AG08396 (cell line): Measurements from ENCODE around the gene PXK.
A peak's percentile ranks its signal among the peaks of the same experiment; 100 is the strongest.

Experiments used
- DNase-seq: peaks from one replicate; pipeline ENCODE4 v3.0.0; 2012; ENCODE audit warnings: low spot score, mixed read lengths

The PXK gene

DNA sequence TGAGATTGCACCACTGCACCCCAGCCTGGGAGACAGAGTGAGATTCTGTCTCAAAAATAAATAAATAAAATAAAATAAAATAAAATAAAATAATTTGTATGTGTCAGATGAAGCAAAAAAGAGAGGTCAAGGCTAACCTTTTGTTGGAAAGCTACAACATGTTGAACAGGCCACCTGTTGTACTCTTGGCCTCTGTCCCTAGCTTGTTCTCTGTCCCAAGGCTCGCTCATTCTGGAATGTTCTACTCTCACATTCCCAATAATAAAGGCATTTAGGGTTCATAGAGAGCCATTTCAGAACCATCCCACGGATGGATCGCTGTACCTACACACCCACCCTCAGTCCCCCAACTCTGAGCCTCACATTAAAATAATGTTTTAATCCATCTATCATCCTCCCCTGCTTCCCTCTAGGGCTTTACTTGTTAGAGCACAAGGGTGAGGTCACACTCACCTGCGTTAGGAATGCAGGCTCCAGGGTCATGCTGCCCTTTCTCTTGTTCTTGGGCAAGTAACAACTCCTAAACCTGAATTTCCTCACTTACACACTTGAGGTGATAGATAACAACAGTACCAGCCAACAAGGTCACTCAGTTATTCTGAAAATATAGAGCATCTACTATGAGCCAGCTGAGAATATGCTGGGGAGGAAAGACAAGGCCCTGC, 134.3 kb downstream of the PXK start:
- no peak for DNase-seq

DNA sequence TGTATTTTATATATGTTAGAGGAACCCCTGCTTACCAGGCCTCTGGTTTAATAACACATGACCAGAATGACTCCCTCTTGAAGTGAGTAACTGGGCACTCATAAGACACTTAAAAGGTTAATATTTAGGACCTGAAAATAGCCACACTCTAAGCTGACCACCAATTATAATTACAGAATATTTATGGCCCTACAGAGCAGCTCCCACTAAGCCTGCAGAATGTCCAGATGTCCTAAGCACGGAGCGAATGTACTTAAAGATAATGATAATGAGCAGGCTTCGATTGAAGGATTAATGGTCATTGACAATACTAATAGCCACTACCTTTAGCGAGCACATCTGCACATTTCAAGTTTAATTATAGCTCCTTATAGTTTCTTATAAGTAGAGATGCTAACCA, 136.4 kb downstream of the PXK start:
- no peak for DNase-seq

DNA sequence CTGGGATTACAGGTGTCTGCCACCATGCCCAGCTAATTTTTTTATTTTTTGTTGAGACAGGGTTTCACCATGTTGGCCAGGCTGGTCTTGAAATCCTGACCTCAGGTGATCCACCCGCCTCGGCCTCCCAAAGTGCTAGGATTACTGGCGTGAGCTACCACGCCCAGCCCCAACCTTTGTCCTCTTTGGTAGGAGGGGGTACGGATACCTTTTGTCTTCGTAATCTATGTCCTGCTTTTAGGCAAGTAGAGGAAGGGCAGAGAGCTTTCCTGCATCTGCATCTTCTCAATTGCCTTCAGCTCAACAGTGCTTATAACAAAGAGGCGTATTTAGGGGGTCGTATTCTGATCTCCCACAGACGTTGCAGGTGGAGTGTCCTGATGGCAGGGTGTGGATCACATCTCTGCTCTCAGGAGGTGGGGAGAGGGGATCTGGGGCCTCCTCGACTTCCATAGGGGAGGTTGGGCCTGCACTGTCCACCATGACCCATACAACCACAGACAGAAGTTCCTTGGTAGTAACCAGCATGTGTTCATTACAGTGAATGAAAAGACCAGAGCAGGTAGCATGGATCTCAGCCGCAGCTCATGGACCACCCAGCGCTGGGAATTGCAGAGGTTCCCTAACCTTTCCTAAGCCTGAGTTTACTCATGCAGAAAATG, 137.8 kb downstream of the PXK start:
- no peak for DNase-seq

DNA sequence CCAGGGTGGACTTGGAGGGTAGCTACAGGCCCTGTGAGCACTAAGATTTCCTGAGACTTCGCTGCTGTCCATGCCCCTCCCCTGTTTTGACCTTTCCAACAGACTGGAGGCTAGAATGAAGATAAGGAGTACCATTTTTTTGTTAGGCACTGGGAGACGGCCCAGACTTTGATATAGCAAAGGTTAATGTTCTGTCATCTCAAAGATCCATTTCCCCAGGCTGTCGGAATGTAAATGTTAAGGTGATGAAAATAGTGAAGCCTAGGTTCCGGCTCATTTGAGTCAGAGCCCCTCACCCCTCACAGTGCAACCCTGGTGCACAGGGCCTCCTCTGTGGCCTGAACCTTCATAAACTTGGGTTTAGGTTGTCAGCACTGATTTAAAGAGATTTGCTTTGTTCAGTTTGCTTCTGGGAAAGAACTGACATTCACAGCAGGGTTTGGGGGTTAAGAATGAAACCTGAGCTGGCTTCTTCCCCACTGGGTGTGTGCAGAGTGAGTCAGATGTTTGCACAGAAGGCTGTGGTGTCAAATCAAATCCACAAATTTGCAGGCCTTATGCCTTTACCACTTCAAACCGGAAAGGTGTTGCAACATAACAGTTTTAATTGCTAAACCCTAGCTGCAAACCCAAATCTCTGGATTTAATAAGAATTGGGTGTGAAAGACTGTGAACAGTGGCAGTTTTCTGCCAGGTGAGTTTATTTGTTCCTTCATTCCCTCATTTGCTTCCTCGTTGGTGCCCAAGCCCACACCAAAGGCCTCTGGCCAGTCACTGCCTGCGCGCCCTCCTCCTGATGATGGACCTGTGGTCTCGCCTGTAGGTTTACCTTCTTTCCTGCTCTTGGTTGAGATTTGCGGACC, 138.6 kb downstream of the PXK start:
- peak; percentile 65 for DNase-seq

DNA sequence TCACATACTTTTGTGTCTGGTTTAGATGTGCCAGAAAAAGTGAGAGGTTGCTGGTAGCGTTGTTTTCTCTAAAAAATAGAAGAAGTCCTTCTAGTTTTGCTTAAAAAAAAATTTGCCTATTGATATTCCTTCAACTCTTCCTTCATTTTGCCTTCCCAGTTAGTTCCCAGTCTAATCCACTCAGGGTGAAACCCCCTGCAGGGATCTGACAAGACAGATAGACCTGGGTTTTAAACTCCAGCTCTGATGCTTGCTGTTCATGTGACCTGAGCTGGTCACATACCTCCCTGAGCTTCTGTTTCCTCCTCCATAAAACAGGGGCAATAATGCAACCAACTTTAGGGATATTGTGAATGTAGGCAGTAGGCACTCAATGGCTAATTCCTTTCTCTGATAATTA, 140.6 kb downstream of the PXK start:
- no peak for DNase-seq

DNA sequence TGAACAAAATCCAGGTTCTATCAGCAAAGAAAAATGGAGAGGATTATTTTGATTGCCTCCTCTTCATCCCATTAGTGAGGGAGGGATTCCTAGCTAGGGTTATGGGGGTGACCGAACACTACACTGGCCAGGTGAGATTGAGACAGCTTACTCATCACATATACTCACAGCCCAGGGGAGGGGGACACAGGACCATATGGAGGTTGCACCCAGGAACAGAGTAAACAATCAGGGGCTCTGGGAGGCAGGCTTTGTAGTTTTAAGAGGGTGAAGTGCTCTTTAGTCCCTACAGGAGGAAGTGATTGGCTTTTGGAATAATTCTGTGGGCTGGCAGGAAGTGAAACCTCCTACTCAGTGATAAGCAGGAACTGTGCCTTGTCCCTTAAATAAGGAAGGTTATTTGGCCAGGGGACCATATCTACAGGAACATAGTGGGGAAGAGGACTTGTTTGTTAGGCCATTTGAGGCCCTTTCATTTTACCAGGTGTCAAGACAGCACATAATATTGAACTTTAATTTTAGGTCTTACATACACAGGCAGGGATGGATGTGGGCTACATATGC, 141.7 kb downstream of the PXK start:
- no peak for DNase-seq

DNA sequence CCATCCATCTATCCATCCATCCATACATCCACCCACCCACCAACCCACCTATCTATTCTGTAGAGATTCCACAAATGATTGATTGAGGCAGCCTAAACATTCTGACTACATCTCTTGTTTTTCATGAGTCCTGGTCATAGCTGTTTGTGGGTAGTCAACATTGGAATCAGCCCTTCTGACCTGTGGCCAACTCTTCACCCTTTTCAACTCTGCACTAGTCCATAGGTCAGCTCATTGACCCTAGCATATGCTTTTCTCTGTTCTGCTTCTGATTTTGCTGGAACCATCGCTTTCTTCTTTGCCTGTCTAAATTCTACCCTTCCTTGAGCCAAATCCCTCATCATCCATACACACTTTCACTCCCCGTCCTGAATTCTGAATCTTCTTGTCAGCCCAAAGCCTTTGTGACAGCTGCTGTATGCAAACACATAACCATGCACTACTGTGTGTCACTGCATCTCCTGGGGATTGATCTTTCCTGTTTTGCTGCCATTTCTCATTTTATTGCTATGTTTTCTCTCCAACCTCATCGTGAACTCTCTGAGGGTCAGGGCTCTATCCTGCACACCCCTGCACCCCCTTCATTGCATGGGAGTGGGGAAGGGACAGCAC, 142.4 kb downstream of the PXK start:
- DNase-seq, result no peak
